A549 (cell line): ENCODE data around the gene ST8SIA4. TPM values are rescaled to one million over a fixed set of nuclear protein-coding genes. Genes with fewer than 3 reads are reported as not detected.

Experiments used
- ATAC-seq, 2 experiments: fragments of 200-7000 bp in 1 of 2; fragments of >200 bp in 1 of 2; cut with Nextera tagmentation in 1 of 2; cut with Tn5 transposase in 1 of 2; 3 replicates each; pipeline versions ENCODE4 v1.8.0 to v1.9.1; 2018 to 2020; ENCODE audit warnings: mild to moderate bottlenecking in 1 of 2, moderate library complexity in 1 of 2
- CTCF ChIA-PET: fragments of 300-600 bp; sonication (Branson Sonifier 250); formaldehyde crosslinking; extraction: SDS; loops from one replicate; lab custom pipeline; 2021; ENCODE audit warnings: antibody characterized with exemption, inconsistent platforms; lab: Yijun Ruan, JAX
- POLR2A ChIA-PET: fragments of 350-600 bp; formaldehyde crosslinking; extraction: SDS; loops from one replicate; lab custom pipeline; 2021; ENCODE audit warnings: antibody characterized with exemption, inconsistent platforms; lab: Yijun Ruan, JAX
- DNase-seq, 2 experiments: peaks; one replicate each; pipeline versions ENCODE4 v3.0.0 to v3.0.0-alpha.2; 2011 to 2016; ENCODE audit warnings: low read depth in 1 of 2, low spot score in 1 of 2
- FAIRE-seq: peaks from 2 replicates; lab custom pipeline; 2011; peaks lifted over from hg19 to GRCh38; lab: Jason Lieb, UNC
- H3K27ac ChIP-seq, 2 experiments: fragments of >200 bp; sonication (Bioruptor Twin); formaldehyde crosslinking; 3 replicates each; pipeline ENCODE4 v1.5.1; 2016 to 2017
- H3K4me1 ChIP-seq: fragments of >200 bp; sonication (Bioruptor Twin); formaldehyde crosslinking; 3 replicates; pipeline ENCODE4 v1.6.1; 2016
- H3K4me2 ChIP-seq: fragments of >200 bp; sonication (Bioruptor Twin); formaldehyde crosslinking; 3 replicates; pipeline ENCODE4 v1.6.1; 2016
- H3K4me3 ChIP-seq: fragments of >200 bp; sonication (Bioruptor Twin); formaldehyde crosslinking; 3 replicates; pipeline ENCODE4 v1.5.1; 2016
- H3K9me3 ChIP-seq: fragments of >200 bp; sonication (Bioruptor Twin); formaldehyde crosslinking; 3 replicates; pipeline ENCODE4 v1.6.1; 2016
- BHLHE40 ChIP-seq: IDR thresholded peaks from 2 replicates; pipeline ENCODE4 v1.6.1; 2012; ENCODE audit warnings: low read depth, low read length, inconsistent platforms
- CBX8 ChIP-seq: fragments of 200-600 bp; sonication (generic); IDR thresholded peaks from 2 replicates; pipeline ENCODE4 v1.6.1; 2016
- CHD4 ChIP-seq: fragments of 200-600 bp; sonication (generic); IDR thresholded peaks from 2 replicates; pipeline ENCODE4 v1.6.1; 2016; ENCODE audit warnings: antibody characterized with exemption, mild to moderate bottlenecking, borderline replicate concordance
- CTCF ChIP-seq: fragments of >200 bp; sonication (Bioruptor Twin); formaldehyde crosslinking; IDR thresholded peaks from 3 replicates; pipeline ENCODE4 v1.5.1; 2016
- EHMT2 ChIP-seq: fragments of 200-600 bp; sonication (generic); IDR thresholded peaks from 2 replicates; pipeline ENCODE4 v1.6.1; 2016; ENCODE audit warnings: antibody characterized with exemption, low read depth, mild to moderate bottlenecking, moderate library complexity
- ESRRA ChIP-seq: fragments of 150-350 bp; IDR thresholded peaks from 2 replicates; pipeline ENCODE4 v1.6.1; 2014; ENCODE audit warnings: mild to moderate bottlenecking, low read length, borderline replicate concordance
- FOXS1 ChIP-seq: fragments of 250-450 bp; sonication (Bioruptor Pico); IDR thresholded peaks from 2 replicates; pipeline ENCODE4 v1.5.0; 2020; ENCODE audit warnings: mild to moderate bottlenecking, moderate library complexity
- HOXA7 ChIP-seq: fragments of 250-450 bp; sonication (Bioruptor Pico); IDR thresholded peaks from 2 replicates; pipeline ENCODE4 v1.5.0; 2020; ENCODE audit warnings: mild to moderate bottlenecking, moderate library complexity
- HOXB13 ChIP-seq: fragments of 250-450 bp; sonication (Bioruptor Pico); IDR thresholded peaks from 2 replicates; pipeline ENCODE4 v1.5.0; 2020; ENCODE audit warnings: low read depth, mild to moderate bottlenecking, moderate library complexity
- JUN ChIP-seq, 2 experiments: fragments of >200 bp; sonication (Bioruptor Twin); formaldehyde crosslinking; IDR thresholded peaks; 2 replicates in 1 of 2; 3 replicates in 1 of 2; pipeline ENCODE4 v1.6.1; 2016 to 2017
- KDM5A ChIP-seq: fragments of 200-600 bp; sonication (generic); IDR thresholded peaks from 2 replicates; pipeline ENCODE4 v1.6.1; 2016; ENCODE audit warnings: antibody characterized with exemption, mild to moderate bottlenecking
- MAFK ChIP-seq: fragments of 450-650 bp; IDR thresholded peaks from 2 replicates; pipeline ENCODE4 v1.6.1; 2014; ENCODE audit not compliant: partially characterized antibody
- MAZ ChIP-seq: fragments of 150-350 bp; IDR thresholded peaks from 2 replicates; pipeline ENCODE4 v1.6.1; 2014; ENCODE audit warnings: antibody characterized with exemption, low read depth, low read length, borderline replicate concordance
- MYC ChIP-seq: IDR thresholded peaks from 2 replicates; pipeline ENCODE4 v1.6.1; 2012; ENCODE audit warnings: mild to moderate bottlenecking, inconsistent platforms, low read length, improper control_type of control experiment, borderline replicate concordance
- NR3C1 ChIP-seq: fragments of >200 bp; sonication (Bioruptor Twin); formaldehyde crosslinking; IDR thresholded peaks from 3 replicates; pipeline ENCODE4 v1.6.1; 2017
- RARB ChIP-seq: fragments of 250-450 bp; sonication (Bioruptor Pico); IDR thresholded peaks from 2 replicates; pipeline ENCODE4 v1.8.0; 2021; ENCODE audit warnings: mild to moderate bottlenecking, moderate library complexity
- RCOR1 ChIP-seq: fragments of 150-350 bp; IDR thresholded peaks from 2 replicates; pipeline ENCODE4 v1.6.1; 2014; ENCODE audit warnings: antibody characterized with exemption, low read length, low read depth
- RNF2 ChIP-seq: fragments of 200-600 bp; sonication (generic); IDR thresholded peaks from 2 replicates; pipeline ENCODE4 v1.6.1; 2016; ENCODE audit warnings: low read depth, mild to moderate bottlenecking, antibody characterized with exemption, moderate library complexity, borderline replicate concordance
- TFCP2L1 ChIP-seq: fragments of 250-450 bp; sonication (Bioruptor Pico); IDR thresholded peaks from 2 replicates; pipeline ENCODE4 v1.5.0; 2021; ENCODE audit warnings: mild to moderate bottlenecking
- TP53 ChIP-seq: fragments of 250-450 bp; sonication (Bioruptor Pico); IDR thresholded peaks from 2 replicates; pipeline ENCODE4 v1.5.0; 2021; ENCODE audit warnings: mild to moderate bottlenecking, moderate library complexity
- ZSCAN20 ChIP-seq: fragments of 250-450 bp; sonication (Bioruptor Pico); IDR thresholded peaks from 2 replicates; pipeline ENCODE4 v1.8.0; 2022; ENCODE audit warnings: mild to moderate bottlenecking, moderate library complexity
- WGBS: methylation state at CpG from one replicate; pipeline ENCODE4 v1.1.6; 2017; ENCODE audit errors: missing lambda C conversion rate; 5-methylcytosine and 5-hydroxymethylcytosine counted together
- polyA plus RNA-seq, 4 experiments: library from polyadenylated mRNA; depleted of rRNA in 3 of 4; stranded (reverse); fragments of >200 nt; fragmentation: RNase III in 1 of 4; extraction: RNeasy Plus Mini Kit Qiagen cat#74134 plus additional on column Dnase treatment in 1 of 4; gene quantifications; 2 replicates in 3 of 4; 3 replicates in 1 of 4; pipeline ENCODE4 v1.2.3, GENCODE V29; 2011 to 2017
- TF ChIP-seq, protein P1 (sequence below): fragments of 450-650 bp; IDR thresholded peaks from 2 replicates; pipeline ENCODE4 v1.6.1; 2014; ENCODE audit warnings: antibody characterized with exemption
- TF ChIP-seq, protein P2 (sequence below): fragments of 250-450 bp; sonication (Bioruptor Pico); IDR thresholded peaks from 2 replicates; pipeline ENCODE4 v1.5.0; 2021; ENCODE audit warnings: mild to moderate bottlenecking, moderate library complexity, borderline replicate concordance
- TF ChIP-seq, protein P3 (sequence below): fragments of 200-600 bp; sonication (generic); IDR thresholded peaks from 2 replicates; pipeline ENCODE4 v1.6.1; 2016; ENCODE audit warnings: antibody characterized with exemption, mild to moderate bottlenecking, moderate library complexity

The ST8SIA4 gene
- polyA plus RNA-seq, 2 of the 4 experiments (the other 2 are of a cell fraction) = 0.85 to 7.1 TPM

DNA sequence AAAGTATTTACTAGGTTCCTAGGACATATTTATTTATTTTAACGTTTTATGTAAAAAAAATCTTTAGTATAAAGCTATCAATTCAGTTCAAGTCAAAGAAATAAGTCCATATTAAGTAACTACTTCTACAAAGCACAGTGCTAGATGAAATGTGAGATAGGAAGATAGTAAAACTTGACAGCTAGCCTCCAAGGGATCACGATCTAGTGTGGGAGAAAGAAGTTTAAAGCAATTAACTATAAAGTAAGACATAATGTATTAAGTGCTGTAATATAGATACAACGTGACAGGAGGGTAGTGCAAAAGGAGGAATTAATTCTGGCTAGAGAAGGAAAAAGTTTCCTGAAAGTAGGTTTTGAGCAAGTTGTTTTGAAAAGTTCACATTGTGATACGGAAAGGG is 134.9 kb downstream of the ST8SIA4 start:
- Histone ChIP-seq H3K9me3 (no peaks in the 10 kb centered on the region), H3K4me3 (no peak overlapping the region), H3K4me2 (no peak overlapping the region), H3K27ac (no peak overlapping the region), H3K4me1 (no peaks in the 10 kb centered on the region)
- POLR2A ChIA-PET = no interaction called here
- CTCF ChIA-PET = no interaction called here
- FAIRE-seq (no peak), DNase-seq (no peak), ATAC-seq (no peak)
- no peak for TF ChIP-seq ESRRA
- TF ChIP-seq BHLHE40 = no peak
- no peak for TF ChIP-seq MAZ
- TF ChIP-seq TP53 = no peak
- no peak for TF ChIP-seq EHMT2
- 47% methylated on average over 4 of the region's 4 CpGs for WGBS

DNA sequence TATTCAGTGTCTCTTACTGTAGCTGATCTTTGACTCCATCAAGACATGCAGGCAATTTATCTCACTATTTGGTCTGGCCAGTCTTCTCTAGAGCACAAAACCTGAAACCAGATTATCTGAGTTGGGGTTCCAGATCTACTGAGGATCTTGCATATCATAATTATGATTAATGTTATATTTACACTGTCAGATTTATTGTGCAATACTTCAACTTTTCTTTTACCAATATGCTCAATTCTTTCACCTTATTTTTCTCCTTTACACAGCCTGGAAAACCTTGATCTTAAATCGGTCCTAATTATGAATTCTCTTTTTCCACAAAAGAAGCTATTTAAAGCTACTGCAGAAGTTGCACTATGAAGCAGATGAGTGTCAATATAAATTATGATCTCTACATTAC is 140.1 kb downstream of the ST8SIA4 start:
- CTCF ChIA-PET = interaction anchor here (4.0 kb wide), 1 partner anchor 12 kb away, joined by 15 read pairs; no protein-coding TSS in a partner anchor
- H3K27ac ChIP-seq = no peak overlapping the region
- 0 out of 3 replicates have a peak, but pooled peaks cover 6% of the 10 kb centered on the region for H3K4me1 ChIP-seq
- peak; percentile 74 for FAIRE-seq
- no peaks in the 10 kb centered on the region for H3K9me3 ChIP-seq
- no peak overlapping the region for H3K4me2 ChIP-seq
- no peak overlapping the region for H3K4me3 ChIP-seq
- no peak for TF ChIP-seq EHMT2
- TF ChIP-seq RNF2 = no peak
- no peak for TF ChIP-seq JUN (IDR thresholded peaks at IDR 0.05)
- TF ChIP-seq KDM5A = no peak
- TF ChIP-seq, protein P1, sequence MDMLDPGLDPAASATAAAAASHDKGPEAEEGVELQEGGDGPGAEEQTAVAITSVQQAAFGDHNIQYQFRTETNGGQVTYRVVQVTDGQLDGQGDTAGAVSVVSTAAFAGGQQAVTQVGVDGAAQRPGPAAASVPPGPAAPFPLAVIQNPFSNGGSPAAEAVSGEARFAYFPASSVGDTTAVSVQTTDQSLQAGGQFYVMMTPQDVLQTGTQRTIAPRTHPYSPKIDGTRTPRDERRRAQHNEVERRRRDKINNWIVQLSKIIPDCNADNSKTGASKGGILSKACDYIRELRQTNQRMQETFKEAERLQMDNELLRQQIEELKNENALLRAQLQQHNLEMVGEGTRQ = no peak
- TF ChIP-seq MAFK = no peak
- TF ChIP-seq CBX8 = no peak
- TF ChIP-seq FOXS1 (CRISPR knock-in tag) = no peak
- TF ChIP-seq, protein P2, sequence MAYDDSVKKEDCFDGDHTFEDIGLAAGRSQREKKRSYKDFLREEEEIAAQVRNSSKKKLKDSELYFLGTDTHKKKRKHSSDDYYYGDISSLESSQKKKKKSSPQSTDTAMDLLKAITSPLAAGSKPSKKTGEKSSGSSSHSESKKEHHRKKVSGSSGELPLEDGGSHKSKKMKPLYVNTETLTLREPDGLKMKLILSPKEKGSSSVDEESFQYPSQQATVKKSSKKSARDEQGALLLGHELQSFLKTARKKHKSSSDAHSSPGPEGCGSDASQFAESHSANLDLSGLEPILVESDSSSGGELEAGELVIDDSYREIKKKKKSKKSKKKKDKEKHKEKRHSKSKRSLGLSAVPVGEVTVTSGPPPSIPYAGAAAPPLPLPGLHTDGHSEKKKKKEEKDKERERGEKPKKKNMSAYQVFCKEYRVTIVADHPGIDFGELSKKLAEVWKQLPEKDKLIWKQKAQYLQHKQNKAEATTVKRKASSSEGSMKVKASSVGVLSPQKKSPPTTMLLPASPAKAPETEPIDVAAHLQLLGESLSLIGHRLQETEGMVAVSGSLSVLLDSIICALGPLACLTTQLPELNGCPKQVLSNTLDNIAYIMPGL (CRISPR knock-in tag) = no peak
- TF ChIP-seq HOXA7 = no peak
- TF ChIP-seq, all 56 proteins: peak for 0
- POLR2A ChIA-PET = no interaction called here
- 82% methylated on average over 1 of the region's 1 CpG for WGBS
- DNase-seq (no peak), ATAC-seq (no peak)

- H3K9me3 ChIP-seq = no peaks in the 10 kb centered on the region
- no peak overlapping the region for H3K4me3 ChIP-seq
- ChIA-PET CTCF (interaction anchor here (4.0 kb wide), 1 partner anchor 13 kb away, joined by 15 read pairs; no protein-coding TSS in a partner anchor), POLR2A (no interaction called here)
- H3K4me1 ChIP-seq = 0 out of 3 replicates have a peak, but pooled peaks cover 6% of the 10 kb centered on the region
- no peak overlapping the region for H3K4me2 ChIP-seq
- TF ChIP-seq CHD4 (no peak), HOXB13 (CRISPR knock-in tag) (no peak), RCOR1 (no peak), ZSCAN20 (CRISPR knock-in tag) (no peak), JUN (IDR thresholded peaks at IDR 0.05) (no peak), MYC (no peak), RARB (CRISPR knock-in tag) (no peak), NR3C1 (no peak), EHMT2 (no peak), TFCP2L1 (CRISPR knock-in tag) (no peak), CTCF (no peak)
- TF ChIP-seq, protein P3, sequence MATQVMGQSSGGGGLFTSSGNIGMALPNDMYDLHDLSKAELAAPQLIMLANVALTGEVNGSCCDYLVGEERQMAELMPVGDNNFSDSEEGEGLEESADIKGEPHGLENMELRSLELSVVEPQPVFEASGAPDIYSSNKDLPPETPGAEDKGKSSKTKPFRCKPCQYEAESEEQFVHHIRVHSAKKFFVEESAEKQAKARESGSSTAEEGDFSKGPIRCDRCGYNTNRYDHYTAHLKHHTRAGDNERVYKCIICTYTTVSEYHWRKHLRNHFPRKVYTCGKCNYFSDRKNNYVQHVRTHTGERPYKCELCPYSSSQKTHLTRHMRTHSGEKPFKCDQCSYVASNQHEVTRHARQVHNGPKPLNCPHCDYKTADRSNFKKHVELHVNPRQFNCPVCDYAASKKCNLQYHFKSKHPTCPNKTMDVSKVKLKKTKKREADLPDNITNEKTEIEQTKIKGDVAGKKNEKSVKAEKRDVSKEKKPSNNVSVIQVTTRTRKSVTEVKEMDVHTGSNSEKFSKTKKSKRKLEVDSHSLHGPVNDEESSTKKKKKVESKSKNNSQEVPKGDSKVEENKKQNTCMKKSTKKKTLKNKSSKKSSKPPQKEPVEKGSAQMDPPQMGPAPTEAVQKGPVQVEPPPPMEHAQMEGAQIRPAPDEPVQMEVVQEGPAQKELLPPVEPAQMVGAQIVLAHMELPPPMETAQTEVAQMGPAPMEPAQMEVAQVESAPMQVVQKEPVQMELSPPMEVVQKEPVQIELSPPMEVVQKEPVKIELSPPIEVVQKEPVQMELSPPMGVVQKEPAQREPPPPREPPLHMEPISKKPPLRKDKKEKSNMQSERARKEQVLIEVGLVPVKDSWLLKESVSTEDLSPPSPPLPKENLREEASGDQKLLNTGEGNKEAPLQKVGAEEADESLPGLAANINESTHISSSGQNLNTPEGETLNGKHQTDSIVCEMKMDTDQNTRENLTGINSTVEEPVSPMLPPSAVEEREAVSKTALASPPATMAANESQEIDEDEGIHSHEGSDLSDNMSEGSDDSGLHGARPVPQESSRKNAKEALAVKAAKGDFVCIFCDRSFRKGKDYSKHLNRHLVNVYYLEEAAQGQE = no peak
- no peak for DNase-seq
- ATAC-seq = no peak
- no peak for FAIRE-seq
- H3K27ac ChIP-seq = no peak overlapping the region
Measured at GRCh38 chr5:100762108-100762507, 141.0 kb downstream of the ST8SIA4 start.
